ENCODE results near the gene SCAI.
"Not testable (repeated sequence)": the region's sequence is repeated elsewhere in the genome, so short reads cannot be mapped to it uniquely, and the experiment has no call there.

SCAI gene

DNA sequence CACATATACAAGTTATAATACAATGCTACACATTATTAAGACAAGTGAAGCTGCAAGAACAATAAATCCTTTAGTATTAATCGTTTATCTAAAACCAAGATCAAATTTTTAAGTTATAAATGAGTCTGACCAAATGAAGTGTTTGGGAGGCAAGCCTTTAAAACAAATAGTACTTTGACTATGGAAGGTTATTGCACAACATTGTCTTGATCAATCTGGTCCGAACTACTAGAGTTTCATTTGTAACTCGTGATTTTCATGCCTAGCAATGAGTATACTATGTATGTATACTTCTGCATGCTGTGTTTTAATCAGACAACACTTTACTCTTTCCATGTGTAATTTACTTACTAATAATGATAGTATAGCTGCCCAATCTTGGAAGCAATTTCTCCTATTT, 115.3 kb downstream of the SCAI start:
- no peak for DNase-seq (ENCODE audit: low read depth)

DNA sequence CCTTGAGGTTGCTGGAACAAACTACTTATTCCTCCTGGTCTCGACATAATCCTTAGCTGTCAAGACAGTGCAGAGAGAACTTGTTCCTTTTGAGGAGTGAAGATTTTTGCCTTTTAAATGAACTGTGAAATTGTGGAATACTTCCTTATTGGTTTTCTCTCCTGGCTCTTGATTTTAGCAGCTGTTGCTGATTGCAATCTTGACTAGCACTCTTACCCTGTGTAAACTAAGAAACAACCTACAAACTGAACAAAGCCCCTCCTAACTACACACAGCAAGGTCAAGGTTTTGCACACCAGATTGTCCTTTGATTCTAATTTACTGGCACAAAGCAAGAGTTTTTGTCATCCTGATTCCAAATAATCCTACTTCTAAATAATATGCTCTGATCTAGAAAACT, 118.4 kb downstream of the SCAI start:
- no peak for DNase-seq (ENCODE audit: low read depth)

DNA sequence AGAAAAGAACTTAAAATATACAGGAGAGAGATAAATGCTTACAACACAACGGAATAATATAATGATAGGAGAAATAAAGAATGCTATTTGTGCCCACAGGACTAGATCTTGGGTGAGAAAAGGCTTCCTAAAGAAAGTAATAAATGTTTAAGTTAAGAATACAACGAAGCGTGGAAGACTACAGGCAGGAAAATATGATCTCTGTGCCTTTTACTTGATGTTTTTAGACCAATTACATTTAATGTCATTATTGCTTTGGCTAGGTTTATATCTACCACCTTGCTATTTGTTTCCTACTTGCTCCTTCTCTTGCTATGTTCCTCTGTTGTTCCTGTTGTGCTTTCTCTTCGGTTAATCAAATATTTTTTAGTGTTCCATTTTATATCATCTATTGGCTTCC, 122.3 kb downstream of the SCAI start:
- no peak for DNase-seq (ENCODE audit: low read depth)

DNA sequence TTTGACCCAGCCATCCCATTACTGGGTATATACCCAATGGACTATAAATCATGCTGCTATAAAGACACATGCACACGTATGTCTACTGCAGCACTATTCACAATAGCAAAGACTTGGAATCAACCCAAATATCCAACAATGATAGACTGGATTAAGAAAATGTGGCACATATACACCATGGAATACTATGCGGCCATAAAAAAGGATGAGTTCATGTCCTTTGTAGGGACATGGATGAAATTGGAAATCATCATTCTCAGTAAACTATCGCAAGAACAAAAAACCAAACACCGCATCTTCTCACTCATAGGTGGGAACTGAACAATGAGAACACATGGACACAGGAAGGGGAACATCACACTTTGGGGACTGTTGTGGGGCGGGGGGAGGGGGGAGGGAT, 127.7 kb downstream of the SCAI start:
- DNase-seq (ENCODE audit: low read depth): not testable (repeated sequence)

DNA sequence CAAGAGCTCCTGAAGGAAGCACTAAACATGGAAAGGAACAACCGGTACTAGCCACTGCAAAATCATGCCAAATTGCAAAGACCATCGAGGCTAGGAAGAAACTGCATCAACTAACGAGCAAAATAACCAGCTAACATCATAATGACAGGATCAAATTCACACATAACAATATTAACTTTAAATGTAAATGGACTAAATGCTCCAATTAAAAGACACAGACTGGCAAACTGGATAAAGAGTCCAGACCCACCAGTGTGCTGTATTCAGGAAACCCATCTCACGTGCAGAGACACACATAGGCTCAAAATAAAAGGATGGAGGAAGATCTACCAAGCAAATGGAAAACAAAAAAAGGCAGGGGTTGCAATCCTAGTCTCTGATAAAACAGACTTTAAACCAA, 131.3 kb downstream of the SCAI start:
- not testable (repeated sequence) for DNase-seq (ENCODE audit: low read depth)

DNA sequence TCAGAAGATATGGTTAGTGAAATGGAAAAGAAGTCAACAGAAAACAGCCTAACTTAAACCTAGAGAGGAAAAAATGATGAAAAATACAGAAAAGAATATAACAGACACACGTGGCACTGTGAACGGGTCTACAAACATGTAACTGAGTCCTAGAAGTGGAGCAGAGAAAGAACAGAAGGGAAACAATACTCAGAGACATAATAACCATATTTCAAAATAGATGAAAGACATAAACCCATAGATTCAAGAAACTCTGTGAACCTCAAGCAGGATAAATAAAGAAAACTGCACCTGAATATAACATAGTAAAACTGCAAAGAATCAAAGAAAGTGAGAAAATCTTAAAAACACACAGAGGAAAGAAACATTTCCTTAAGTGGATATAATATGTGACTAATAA, 134.7 kb downstream of the SCAI start:
- no peak for DNase-seq (ENCODE audit: low read depth)

DNA sequence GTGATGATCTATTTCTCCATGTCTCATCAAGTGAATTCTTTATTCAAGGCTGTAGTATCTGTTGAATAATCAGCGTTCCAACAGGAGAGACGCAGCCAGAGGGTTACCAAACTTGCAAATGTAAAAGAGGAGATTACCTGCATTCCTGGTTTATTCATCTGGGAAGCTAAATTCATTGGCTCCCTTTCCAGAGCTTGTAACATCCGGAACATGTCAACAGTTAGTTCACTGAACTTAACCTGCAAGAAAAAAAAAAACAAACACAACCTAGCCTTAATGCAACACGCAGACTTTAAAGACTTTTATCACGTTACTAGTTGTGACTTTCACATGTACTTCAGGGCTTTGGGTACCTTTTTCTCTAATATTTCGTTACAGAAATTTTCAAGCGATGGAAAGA, 140.0 kb downstream of the SCAI start:
- DNase-seq (ENCODE audit: low read depth): no peak

DNA sequence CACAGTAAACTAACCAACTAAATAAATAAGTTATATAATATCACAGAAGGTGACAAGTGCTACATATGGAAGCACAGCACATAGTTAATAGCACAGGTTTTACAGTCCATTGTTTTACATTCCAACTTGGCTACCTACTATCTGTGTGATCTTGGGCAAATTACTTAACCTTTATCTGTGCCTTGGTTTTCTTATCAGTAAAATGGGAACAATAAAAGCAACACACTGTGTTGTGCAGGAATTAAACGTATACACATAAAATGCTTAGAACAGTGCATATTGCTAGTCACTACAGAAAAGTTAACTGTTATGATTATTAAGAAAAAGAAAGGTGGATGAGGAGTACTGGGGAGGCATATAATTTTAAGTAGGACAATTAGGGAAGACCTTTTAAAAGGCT, 159.6 kb downstream of the SCAI start:
- no peak for DNase-seq (ENCODE audit: low read depth)

DNA sequence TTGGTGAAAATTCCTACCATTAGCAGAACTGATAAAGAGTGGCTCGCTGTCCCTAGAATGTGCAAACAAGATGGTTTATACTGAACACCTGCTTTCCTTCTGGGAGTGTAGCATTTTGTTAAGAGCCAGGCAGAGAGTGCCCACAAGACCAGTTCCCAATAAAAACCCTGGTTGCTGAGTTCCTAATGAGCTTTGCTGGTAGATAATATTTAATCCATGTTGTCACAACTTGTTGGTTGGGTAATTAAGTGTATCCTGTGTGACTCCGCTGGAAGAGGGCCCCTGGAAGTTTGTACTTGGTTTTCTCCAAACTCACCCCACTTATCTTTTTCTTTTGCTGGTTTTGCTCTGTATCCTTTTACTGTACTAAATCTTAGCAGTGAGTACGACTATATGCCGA, 162.9 kb downstream of the SCAI start:
- DNase-seq (ENCODE audit: low read depth): no peak

DNA sequence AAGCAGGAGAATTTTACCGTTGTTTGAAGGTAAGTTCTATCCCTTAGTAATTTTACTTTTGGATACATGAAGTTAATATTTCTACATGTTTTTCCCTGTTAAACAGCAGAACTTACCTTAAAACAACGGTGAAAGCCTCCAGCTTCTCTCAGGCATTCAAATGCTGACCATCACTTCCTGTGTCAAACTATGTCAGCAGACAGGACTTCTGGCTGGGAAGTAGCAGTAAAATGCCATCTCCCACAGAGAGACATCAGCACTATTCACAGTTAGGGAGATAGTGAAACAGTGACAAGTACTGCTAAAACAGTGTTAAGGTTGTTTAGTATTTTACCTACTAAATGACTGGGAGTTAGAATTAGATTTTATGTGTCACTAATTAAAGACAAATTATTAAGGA, 168.2 kb downstream of the SCAI start:
- DNase-seq (ENCODE audit: low read depth): no peak

DNA sequence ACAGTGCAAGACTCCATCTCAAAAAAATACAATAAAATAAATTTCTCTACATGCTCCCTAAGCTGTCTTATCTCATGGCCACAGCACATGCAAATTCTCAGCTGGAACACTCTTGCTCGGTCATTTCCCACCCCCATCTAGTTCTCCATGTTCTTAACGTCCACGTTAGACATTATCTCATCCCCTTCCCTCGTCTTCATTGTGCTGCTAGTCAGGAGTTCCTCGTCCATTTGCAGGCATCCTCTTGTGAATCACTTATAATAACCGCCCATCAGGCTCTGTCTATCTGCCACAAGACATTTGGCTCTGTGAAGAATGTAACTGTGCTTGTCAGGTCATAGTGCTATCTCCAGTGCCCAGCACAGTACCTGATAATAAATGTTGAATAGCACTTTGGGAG, 169.5 kb downstream of the SCAI start:
- no peak for DNase-seq (ENCODE audit: low read depth)

DNA sequence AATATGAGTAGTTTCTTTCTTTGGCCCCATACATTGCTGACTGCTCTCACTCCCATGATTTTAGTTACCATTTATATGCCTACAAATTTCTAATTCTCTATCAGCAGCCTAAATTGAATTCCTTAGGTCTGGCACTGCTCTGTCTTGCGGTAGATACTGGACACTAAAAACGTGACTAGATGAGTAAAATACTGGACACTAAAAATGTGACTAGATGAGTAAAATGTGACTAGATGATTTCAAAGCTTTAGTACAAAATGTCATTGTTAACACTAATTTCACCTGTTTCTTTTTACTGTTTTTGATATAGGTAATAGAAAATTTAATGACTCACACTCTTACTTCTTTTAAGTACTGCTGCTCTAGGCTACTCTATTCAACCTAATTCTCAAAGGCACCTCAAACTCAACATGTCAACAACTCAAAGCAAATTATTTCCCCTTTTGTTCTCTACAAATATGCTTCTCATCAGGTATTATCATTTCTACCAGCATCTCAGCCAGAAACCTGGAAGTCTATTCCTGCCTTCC, 171.0 kb downstream of the SCAI start:
- DNase-seq (ENCODE audit: low read depth): no peak

DNA sequence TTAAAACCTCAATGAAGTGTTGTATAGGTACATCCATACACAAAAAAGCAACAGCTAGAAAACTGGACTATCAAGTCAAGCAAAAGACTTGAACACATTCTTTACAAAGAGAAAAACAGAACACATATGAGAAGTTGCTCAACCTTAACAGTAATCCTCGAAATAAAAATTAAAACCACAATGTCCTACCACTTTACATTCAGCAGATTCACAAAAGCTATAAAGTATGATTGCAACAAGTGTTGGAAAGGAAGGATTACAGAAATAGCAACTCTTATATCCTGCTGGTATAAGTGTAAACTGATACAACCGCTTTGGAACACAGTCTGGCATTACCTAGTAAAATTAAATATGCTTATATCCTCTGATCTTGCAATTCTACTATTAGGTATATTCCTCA, 173.9 kb downstream of the SCAI start:
- DNase-seq (ENCODE audit: low read depth): no peak

DNA sequence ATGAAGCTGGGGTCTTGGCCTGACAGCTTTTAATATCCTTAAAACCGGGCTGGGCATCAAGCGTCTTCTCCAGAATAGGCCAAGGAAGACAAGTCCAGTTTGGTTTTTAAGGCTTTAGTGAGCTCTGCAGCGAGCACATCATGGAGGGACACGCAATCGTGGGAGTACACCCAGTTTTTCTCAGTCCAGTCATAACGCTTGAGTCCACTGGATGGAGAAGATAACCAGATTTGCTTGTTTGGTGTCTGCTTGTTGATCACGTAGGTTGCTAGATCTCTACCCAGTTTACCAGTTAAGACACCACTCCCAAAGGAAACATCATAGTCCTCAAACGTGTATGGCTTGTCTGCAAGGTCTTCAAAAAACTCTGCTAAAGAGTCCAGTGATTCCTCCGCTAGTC, 175.1 kb downstream of the SCAI start:
- DNase-seq (ENCODE audit: low read depth): no peak

DNA sequence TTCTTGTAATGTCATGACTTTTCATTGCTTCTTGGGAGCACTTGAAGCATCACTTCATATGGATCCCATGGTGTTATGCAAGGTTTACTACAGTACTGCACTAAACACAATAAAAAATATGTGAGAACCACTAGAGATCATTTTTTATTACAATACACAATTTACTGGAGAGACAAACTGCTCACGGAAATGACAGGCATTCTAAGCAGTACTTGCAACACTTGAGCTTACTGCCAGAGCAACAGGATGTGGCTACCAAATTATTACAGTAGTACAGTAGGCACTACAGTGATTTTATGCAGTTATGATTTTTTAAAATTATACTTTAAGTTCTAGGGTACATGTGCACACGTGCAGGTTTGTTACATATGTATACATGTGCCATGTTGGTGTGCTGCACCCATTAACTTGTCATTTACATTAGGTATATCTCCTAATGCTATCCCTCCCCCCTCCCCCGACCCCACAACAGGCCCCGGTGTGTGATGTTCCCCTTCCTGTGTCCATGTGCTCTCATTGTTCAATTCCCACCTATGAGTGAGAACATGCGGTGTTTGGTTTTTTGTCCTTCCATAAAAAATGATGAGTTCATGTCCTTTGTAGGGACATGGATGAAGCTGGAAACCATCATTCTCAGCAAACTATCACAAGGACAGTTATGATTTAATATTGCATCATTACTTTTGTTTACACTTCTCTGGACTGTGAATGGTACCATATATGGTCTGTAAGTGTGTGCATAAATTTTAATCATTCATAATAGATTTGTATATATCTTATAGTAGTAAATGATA, 177.4 kb downstream of the SCAI start:
- DNase-seq (ENCODE audit: low read depth): not testable (repeated sequence)

DNA sequence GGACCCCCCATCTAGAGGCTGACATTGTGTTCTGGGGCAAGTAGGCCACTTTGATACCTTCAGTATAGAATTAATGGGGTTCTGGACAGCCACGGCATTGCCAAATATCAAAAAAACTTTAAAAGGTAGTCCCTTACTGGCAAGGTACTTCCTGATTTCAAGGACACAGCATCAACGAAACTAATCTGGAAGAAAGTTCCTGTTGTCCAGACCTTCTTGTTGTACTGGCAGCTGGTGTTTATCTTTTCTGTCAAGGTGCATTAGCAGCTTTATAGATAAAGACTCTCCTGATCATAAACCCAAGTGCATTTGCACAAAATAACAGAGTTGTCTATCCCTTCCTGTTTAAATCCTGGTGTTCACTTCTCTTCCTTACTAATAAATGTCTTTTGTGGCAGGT, 178.7 kb downstream of the SCAI start:
- DNase-seq (ENCODE audit: low read depth): no peak

DNA sequence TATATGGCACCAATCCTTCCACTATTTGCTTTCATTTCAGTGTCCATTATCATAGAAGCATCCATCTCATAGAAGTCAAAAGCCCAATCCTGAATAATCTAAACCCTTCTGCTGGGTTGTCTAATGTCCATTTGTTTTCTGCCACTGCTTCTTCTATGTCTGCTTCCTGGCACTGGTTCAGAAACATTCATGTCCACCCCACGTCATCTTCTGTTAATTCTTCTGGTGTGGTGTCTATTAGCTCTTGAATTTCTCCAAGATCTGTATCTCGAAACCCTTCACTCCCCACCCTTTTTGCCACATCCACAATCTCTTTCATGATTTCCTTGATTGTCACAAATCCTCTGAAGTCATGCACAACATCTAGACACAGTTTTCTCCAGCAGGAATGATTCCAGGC, 179.3 kb downstream of the SCAI start:
- no peak for DNase-seq (ENCODE audit: low read depth)

DNA sequence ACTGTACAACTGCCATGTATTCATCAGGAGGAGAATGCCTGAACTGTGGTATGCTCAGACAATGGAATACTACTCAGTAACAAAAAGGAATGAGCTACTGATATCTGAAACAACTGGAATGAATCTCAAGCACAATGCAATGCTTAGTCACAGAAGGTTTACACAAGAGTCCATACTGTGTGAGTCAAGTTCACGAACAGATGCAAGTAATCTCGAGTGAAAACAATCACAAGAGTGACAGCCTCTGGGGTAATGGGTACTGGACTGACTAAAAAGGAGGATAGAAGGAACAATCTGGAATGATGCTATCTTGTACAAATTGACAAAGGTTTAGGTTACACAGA, 182.9 kb downstream of the SCAI start:
- DNase-seq (ENCODE audit: low read depth): no peak

DNA sequence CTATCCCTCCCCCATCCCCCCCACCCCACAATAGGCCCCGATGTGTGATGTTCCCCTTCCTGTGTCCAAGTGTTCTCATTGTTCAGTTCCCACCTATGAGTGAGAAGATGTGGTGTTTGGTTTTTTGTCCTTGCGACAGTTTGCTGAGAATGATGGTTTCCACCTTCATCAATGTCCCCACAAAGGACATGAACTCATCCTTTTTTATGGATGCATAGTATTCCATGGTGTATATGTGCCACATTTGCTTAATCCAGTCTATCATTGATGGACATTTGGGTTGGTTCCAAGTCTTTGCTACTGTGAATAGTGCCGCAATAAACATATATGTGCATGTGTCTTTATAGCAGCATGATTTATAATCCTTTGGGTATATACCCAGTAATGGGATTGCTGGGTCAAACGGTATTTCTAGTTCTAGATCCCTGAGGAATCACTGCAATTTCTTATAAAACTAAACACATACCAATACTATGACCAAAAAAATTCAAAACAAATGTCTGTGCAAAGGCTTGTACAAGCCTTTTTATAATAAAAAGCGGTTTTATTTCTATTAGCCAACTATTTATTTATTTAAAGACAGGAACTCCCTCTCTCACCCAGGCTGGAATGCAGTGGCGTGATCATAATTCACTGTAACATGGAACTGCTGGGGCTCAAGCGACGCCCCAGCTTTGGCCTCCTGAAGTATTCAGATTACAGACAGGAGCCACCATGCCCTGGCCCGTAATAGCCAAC, 183.5 kb downstream of the SCAI start:
- DNase-seq (ENCODE audit: low read depth): not testable (repeated sequence)

DNA sequence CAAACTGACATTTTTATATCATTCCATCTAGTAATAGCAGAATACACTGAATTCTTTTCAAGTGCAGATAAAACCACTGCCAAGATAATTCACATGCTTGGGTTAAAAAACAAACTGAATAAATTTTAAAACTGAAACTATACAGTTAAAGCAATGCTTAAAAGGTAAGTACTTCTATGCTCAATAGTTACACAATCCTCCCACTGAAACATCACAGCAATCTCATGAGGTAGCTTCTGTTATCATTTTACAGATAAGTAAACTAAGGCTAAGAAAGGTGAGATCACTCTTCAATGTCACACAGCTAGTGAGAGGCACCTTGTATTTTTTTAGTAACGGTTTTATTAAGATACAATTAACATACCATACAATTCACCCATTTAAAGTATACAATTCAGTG, 189.1 kb downstream of the SCAI start:
- DNase-seq (ENCODE audit: low read depth): no peak

DNA sequence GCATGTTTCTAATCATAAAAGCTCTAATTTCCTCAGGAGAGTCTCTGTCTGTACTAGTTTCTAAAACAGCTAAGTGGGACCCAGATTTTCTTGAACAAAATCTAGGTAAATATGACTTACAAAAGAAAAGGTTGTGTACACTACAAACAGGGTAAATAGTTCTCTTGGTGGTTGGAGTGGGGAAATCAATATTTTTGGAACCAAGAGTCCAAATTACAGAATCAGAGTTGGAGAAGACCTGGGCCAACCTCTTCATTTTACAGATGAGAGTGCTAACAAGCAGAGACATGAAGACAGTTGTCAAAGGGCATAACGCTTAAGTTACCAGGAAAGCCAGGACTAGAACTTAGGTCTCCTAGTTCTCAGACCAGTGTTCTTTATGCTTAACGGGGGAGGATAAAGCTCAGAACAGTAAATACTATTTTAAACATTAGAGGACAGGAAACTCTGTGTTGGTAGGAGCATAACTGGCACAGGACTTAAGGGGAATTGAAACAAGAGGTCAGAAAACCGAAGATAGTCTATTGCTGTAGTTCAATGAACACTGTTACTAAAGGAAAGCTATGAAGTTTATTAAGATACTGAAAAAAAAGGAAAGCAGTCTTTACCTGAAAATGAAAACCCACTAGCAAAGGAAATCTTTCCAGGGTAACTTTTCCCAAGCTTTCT, 193.1 kb downstream of the SCAI start:
- DNase-seq (ENCODE audit: low read depth): no peak

DNA sequence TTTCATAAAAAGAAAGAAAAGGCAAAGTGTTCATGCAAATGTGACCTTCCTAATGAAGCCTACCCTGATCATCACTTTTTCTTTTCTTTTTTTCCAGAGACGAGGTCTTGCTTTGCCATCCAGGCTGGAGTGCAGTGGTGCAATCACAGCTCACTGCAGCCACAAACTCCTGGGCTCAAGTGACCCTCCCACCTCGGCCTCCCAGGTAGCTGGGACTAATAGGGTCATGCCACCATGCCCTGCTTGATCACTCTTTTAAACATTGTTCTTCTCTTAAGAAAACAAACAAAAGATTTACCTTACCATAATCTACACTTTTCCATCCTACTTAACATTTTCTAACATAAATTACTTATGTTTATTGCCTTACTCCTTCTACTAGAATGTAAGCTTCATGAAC, 193.9 kb downstream of the SCAI start:
- DNase-seq (ENCODE audit: low read depth): no peak

DNA sequence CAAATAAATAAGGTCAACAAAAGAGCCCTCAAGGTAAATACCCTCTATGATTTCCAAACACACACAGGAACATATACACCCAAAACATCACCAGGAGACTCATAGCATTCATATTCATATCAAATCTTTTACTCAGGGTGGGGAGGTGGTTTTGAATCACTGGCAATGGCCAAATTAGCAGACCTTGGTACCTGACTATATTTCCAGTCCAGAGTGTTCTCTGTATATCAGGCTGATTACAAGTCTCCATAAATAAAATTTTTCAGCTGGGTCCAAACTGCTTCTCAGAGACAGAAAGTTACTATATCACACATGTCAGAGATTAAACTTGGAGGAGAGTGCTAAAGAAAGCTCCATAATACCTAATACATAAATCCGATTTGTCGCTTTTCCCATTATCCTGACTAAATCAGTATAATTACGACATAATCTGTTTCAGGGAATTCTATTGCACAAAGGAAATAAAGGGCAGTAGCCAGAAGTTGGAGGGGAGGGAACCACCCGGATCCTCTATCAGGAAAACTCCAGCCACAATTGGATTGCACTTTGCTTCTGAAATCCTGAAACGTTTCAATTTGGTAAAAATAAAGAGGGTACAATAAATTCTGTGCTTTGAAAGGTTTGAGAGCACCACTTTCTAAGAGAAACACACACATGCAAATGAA, 195.5 kb downstream of the SCAI start:
- DNase-seq (ENCODE audit: low read depth): no peak

Data from stromal cell of bone marrow (primary cell).